GM12872 (cell line): ENCODE results near the gene APOL4.

ENCODE experiments used
- TF ChIP-seq, protein P1 (sequence below): IDR thresholded peaks from 3 replicates; pipeline ENCODE4 v1.5.1; 2011; ENCODE audit warnings: low read depth, mild to moderate bottlenecking, low read length, moderate library complexity; ENCODE audit not compliant: insufficient read depth

The APOL4 gene

DNA sequence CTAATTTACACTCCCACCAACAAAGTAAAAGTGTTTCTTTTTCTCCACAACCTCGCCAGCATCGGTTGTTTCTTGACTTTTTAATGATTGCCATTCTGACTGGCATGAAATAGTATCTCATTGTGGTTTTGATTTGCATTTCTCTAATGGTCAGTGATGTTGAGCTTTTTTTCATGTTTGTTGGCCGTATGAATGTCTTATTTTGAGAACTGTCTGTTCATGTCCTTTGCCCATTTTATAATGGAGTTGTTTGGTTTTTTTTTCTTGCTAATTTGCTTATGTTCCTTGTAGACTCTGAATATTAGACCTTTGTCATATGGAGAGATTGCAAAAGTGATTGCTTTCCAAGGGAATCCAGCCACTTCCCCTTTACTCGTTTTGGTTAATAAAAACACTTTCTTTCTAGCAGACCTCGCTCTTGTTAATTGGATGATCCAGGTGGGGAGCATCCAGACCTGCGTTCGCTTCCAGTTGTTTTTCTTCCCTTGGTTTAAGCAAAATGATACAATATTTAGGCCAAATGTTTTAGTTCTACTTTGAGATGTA is 17.1 kb upstream of the APOL4 start:
- TF ChIP-seq, protein P1, sequence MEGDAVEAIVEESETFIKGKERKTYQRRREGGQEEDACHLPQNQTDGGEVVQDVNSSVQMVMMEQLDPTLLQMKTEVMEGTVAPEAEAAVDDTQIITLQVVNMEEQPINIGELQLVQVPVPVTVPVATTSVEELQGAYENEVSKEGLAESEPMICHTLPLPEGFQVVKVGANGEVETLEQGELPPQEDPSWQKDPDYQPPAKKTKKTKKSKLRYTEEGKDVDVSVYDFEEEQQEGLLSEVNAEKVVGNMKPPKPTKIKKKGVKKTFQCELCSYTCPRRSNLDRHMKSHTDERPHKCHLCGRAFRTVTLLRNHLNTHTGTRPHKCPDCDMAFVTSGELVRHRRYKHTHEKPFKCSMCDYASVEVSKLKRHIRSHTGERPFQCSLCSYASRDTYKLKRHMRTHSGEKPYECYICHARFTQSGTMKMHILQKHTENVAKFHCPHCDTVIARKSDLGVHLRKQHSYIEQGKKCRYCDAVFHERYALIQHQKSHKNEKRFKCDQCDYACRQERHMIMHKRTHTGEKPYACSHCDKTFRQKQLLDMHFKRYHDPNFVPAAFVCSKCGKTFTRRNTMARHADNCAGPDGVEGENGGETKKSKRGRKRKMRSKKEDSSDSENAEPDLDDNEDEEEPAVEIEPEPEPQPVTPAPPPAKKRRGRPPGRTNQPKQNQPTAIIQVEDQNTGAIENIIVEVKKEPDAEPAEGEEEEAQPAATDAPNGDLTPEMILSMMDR = no peak

DNA sequence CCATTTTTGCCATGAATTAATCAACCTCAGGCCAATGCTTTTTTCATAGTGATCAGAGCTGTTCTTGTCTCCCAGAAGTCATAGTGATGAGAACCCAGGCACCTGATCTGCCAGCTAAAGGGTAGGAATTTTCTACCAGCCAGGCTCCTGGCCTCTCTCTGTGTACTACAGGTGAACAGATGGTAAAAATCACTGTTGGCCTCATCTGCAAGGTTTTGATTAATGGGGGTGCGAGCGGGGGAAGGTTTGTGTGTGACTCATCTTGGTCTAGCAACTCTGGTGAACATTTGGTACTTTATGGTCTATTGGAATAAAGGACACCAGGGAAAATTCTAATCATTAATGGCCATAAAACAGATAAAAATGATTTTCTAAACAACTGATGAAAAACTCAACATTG is 14.4 kb upstream of the APOL4 start:
- TF ChIP-seq, protein P1 = no peak

DNA sequence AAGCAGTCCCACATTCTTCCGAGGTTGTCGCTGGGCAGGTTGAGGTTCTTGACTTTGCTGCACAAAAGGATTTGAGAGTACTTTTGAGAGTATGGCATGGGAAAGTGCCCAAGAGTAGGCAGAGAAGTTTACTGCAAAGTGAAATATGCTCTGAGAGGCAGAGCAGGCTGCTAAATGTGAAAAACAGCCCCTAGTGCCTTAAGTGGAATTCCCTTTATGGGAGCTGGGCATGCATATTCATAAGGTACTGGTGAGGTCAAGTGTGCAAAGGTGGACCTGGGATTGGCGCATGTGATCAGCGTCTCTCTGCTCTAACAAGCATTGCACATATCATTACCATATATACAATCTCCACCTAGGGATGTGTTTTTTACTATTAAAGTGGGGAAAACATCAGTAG is 12.0 kb upstream of the APOL4 start:
- TF ChIP-seq, protein P1 = no peak

DNA sequence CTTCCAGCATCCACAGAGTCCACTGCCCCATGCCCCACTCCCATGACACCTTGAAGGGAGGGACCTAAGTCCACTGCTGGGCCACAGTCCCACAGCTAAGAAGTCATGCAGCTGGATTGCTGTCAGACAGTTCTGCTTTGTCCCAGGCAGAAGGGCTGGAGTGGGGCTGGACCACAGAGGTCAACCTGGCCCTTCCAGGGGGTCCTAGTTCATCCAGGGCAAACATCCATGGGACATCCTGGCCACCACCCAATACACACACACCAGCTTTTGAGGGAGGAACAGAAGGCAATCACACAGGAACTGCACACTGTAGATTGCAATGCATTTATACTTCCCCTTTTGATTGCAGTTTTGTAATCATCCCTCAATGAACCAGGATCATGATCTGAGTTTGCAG is 11.3 kb upstream of the APOL4 start:
- TF ChIP-seq, protein P1 = no peak

DNA sequence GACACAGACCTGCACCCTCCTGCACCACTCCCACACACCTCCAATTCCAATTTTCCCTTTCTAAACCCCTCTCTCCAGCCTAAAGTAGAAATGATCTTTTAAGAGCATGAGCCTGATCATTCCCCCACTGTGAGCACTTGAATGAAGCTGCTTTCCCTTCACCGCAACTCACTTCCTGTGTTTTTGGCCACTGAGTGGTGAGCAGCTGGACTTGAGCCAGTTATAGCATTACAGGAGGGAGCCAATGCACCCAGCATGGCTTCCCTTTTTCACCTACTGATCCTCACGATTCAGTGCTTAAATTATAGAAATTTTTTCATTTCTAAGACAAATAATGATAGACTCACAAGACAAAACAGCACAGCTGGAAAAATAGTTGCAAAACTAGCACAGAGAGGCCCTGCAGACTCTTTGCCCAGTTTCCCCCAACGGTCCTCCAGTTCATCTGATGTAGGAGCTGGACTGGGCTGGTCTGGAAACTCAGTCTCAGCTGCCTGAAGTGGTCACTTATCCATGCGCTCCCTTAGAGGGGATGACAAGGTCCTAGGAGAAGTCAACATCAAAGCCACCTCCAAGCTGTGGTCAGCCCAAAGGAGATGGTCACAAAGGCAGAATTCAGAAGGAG is 9.7 kb upstream of the APOL4 start:
- TF ChIP-seq, protein P1 = no peak

DNA sequence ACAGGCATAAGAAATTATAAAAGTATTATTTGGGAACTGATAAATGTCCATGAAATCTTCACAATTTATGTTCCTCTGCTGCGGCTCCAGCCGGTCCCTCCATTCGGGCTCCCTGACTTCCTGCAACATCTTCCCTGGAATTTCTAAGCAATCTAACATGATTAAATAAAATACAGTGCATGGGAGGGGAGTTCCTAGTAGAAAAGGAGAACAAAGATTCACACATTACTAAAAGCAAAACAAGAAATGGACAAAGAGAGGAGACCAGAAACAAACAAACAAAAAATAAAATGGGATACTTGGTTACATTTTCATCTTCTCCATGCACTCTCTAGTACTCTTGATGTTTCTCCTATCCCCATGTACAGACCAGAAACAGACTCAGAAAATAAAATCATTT is 8.6 kb upstream of the APOL4 start:
- TF ChIP-seq, protein P1 = no peak

DNA sequence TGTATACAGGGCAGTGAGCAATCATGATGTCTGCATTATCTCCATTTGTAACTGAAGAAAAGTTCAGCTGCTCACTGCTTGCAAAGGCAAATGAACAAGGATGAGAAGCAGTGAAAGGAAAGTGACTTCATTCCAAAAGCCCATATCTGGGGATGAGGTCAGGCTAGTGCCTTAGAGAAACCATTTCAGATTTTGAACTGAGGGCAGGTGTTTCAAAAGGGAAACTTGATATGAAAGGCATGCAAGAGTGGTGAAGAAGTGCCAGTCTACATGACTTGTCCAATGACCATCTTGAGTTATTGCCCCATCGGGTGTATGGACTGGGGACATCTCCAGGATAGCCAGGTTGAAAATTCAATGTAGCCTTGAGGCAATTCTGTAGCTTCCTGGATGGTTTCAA is 7.3 kb upstream of the APOL4 start:
- TF ChIP-seq, protein P1 = no peak
